ENCODE measurements around the gene GTF3C4.

GTF3C4 gene

GRCh38 chr9:132708769-132709430, 38.6 kb downstream of the GTF3C4 start:
- TF ChIP-seq NFIC (IDR thresholded peaks at IDR 0.05): no peak
- no peak for TF ChIP-seq TAF1 (IDR thresholded peaks at IDR 0.05; ENCODE audit: low read depth)
- no peak for TF ChIP-seq MAX (IDR thresholded peaks at IDR 0.05)
- no peak for TF ChIP-seq CREB1 (IDR thresholded peaks at IDR 0.05; ENCODE audit: low read depth)
- TF ChIP-seq TCF12 (IDR thresholded peaks at IDR 0.05; ENCODE audit: low read depth): no peak
- no peak for TF ChIP-seq YY1 (IDR thresholded peaks at IDR 0.05; ENCODE audit: low read depth)
- TF ChIP-seq, protein P1, sequence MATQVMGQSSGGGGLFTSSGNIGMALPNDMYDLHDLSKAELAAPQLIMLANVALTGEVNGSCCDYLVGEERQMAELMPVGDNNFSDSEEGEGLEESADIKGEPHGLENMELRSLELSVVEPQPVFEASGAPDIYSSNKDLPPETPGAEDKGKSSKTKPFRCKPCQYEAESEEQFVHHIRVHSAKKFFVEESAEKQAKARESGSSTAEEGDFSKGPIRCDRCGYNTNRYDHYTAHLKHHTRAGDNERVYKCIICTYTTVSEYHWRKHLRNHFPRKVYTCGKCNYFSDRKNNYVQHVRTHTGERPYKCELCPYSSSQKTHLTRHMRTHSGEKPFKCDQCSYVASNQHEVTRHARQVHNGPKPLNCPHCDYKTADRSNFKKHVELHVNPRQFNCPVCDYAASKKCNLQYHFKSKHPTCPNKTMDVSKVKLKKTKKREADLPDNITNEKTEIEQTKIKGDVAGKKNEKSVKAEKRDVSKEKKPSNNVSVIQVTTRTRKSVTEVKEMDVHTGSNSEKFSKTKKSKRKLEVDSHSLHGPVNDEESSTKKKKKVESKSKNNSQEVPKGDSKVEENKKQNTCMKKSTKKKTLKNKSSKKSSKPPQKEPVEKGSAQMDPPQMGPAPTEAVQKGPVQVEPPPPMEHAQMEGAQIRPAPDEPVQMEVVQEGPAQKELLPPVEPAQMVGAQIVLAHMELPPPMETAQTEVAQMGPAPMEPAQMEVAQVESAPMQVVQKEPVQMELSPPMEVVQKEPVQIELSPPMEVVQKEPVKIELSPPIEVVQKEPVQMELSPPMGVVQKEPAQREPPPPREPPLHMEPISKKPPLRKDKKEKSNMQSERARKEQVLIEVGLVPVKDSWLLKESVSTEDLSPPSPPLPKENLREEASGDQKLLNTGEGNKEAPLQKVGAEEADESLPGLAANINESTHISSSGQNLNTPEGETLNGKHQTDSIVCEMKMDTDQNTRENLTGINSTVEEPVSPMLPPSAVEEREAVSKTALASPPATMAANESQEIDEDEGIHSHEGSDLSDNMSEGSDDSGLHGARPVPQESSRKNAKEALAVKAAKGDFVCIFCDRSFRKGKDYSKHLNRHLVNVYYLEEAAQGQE (IDR thresholded peaks at IDR 0.05; ENCODE audit: low read depth): no peak
- no peak for TF ChIP-seq TEAD4 (IDR thresholded peaks at IDR 0.05)
- no peak for TF ChIP-seq RAD21 (IDR thresholded peaks at IDR 0.05; ENCODE audit: low read depth)
- TF ChIP-seq ZBTB7A (IDR thresholded peaks at IDR 0.05; ENCODE audit: low read depth): no peak
- no peak for TF ChIP-seq USF1 (IDR thresholded peaks at IDR 0.05)
- TF ChIP-seq EGR1 (IDR thresholded peaks at IDR 0.05): no peak
- no peak for TF ChIP-seq FOXM1 (IDR thresholded peaks at IDR 0.05; ENCODE audit: borderline replicate concordance, low read depth)
- no peak for TF ChIP-seq CEBPB (IDR thresholded peaks at IDR 0.05)

DNA sequence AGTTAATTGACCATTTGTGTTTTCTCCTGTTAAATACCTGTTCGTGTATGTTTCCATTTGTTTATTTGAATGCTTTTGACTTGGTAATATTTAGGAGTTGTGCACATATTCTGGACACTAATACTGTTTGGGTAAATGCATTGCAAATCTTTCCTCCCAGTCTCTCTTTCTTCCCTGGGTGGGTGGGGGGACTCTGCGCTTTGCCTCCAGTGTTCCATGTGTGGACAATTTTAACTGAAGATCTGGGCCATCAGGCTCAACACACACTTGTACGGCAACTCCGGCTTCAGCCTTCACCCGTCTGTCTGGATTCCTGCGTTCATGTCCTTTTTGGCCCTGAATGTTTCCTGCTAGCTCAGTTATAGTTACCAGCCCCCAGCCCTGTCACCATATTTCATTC, 40.1 kb downstream of the GTF3C4 start:
- no peak for TF ChIP-seq FOXM1 (IDR thresholded peaks at IDR 0.05; ENCODE audit: borderline replicate concordance, low read depth)
- no peak for TF ChIP-seq YY1 (IDR thresholded peaks at IDR 0.05; ENCODE audit: low read depth)
- TF ChIP-seq RAD21 (IDR thresholded peaks at IDR 0.05; ENCODE audit: low read depth): no peak
- TF ChIP-seq, protein P1 (IDR thresholded peaks at IDR 0.05; ENCODE audit: low read depth): no peak
- no peak for TF ChIP-seq TAF1 (IDR thresholded peaks at IDR 0.05; ENCODE audit: low read depth)
- TF ChIP-seq EGR1 (IDR thresholded peaks at IDR 0.05): no peak
- TF ChIP-seq USF1 (IDR thresholded peaks at IDR 0.05): no peak
- TF ChIP-seq ZBTB7A (IDR thresholded peaks at IDR 0.05; ENCODE audit: low read depth): no peak
- no peak for TF ChIP-seq TEAD4 (IDR thresholded peaks at IDR 0.05)
- no peak for TF ChIP-seq EP300 (IDR thresholded peaks at IDR 0.05; ENCODE audit: borderline replicate concordance)
- TF ChIP-seq CEBPB (IDR thresholded peaks at IDR 0.05): no peak
- TF ChIP-seq TCF12 (IDR thresholded peaks at IDR 0.05; ENCODE audit: low read depth): no peak

- no peak for TF ChIP-seq EGR1 (IDR thresholded peaks at IDR 0.05)
- TF ChIP-seq ZBTB7A (IDR thresholded peaks at IDR 0.05; ENCODE audit: low read depth): no peak
- TF ChIP-seq MAX (IDR thresholded peaks at IDR 0.05): no peak
- no peak for TF ChIP-seq TCF12 (IDR thresholded peaks at IDR 0.05; ENCODE audit: low read depth)
- TF ChIP-seq RAD21 (IDR thresholded peaks at IDR 0.05; ENCODE audit: low read depth): no peak
- TF ChIP-seq, protein P1 (IDR thresholded peaks at IDR 0.05; ENCODE audit: low read depth): no peak
- no peak for TF ChIP-seq TEAD4 (IDR thresholded peaks at IDR 0.05)
- TF ChIP-seq FOXM1 (IDR thresholded peaks at IDR 0.05; ENCODE audit: borderline replicate concordance, low read depth): no peak
- no peak for TF ChIP-seq YY1 (IDR thresholded peaks at IDR 0.05; ENCODE audit: low read depth)
- TF ChIP-seq NFIC (IDR thresholded peaks at IDR 0.05): no peak
- TF ChIP-seq CREB1 (IDR thresholded peaks at IDR 0.05; ENCODE audit: low read depth): no peak
Observed at GRCh38 chr9:132711846-132712245, 41.6 kb downstream of the GTF3C4 start.

DNA sequence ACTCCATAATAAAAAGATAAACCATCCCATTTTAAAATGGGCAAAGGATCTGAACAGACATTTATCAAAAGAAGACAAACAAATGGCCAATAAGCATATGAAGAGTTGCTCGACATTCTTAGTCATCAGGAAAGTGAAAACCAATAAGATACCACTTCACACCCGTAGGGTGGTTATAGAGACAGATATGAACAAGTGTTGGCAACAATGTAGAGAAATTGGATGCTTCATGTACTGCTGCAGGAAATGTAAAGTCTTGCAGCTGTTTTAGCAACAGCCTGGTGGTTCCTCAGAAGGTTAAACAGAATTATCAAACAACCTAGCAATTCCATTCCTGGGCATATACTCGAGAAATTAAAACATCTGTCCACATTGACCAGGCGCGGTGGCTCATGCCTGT, 42.5 kb downstream of the GTF3C4 start:
- no peak for TF ChIP-seq NFIC (IDR thresholded peaks at IDR 0.05)
- TF ChIP-seq TCF12 (IDR thresholded peaks at IDR 0.05; ENCODE audit: low read depth): no peak
- no peak for TF ChIP-seq ZBTB7A (IDR thresholded peaks at IDR 0.05; ENCODE audit: low read depth)
- no peak for TF ChIP-seq FOXM1 (IDR thresholded peaks at IDR 0.05; ENCODE audit: borderline replicate concordance, low read depth)
- no peak for TF ChIP-seq EGR1 (IDR thresholded peaks at IDR 0.05)
- no peak for TF ChIP-seq MAX (IDR thresholded peaks at IDR 0.05)
- TF ChIP-seq YY1 (IDR thresholded peaks at IDR 0.05; ENCODE audit: low read depth): no peak

Data from Ishikawa (cell line).